Gastrocnemius medialis (tissue), 4 donors: ENCODE measurements around the gene ELF3. TPM values are rescaled to one million over a fixed set of nuclear protein-coding genes. Genes with fewer than 3 reads are reported as not detected.
"Not testable (repeated sequence)": the region's sequence is repeated elsewhere in the genome, so short reads cannot be mapped to it uniquely, and the experiment has no call there.

ENCODE experiments used
- ATAC-seq, 2 donors: fragments of 150-250 bp; one replicate each; pipeline ENCODE4 v1.9.1; 2016
- DNase-seq, 2 donors: peaks; one replicate each; pipeline ENCODE4 v3.0.0-alpha.2; 2019
- H3K27ac ChIP-seq, 4 donors: fragments of 200-600 bp; sonication (generic); 1 replicate in 1 of 4; 2 replicates in 3 of 4; pipeline ENCODE4 v1.5.1; 2016 to 2018; ENCODE audit warnings: mild to moderate bottlenecking in 2 of 4, moderate library complexity in 1 of 4
- H3K27me3 ChIP-seq, 3 donors: fragments of 200-600 bp; sonication (generic) in 2 of 3; 1 replicate in 1 of 3; 2 replicates in 2 of 3; pipeline versions ENCODE4 v1.5.1 to v1.6.0; 2016 to 2019; ENCODE audit warnings: mild to moderate bottlenecking in 1 of 3, moderate library complexity in 1 of 3
- H3K36me3 ChIP-seq, 2 donors: fragments of 200-600 bp; sonication (generic) in 1 of 2; one replicate each; pipeline ENCODE4 v1.5.1; 2017 to 2018
- H3K4me1 ChIP-seq, 2 donors: fragments of 200-600 bp; sonication (generic) in 1 of 2; one replicate each; pipeline ENCODE4 v1.5.1; 2016 to 2017; ENCODE audit warnings: mild to moderate bottlenecking in 2 of 2
- H3K4me3 ChIP-seq, 4 donors: fragments of 200-600 bp; sonication (generic) in 3 of 4; 1 replicate in 1 of 4; 2 replicates in 3 of 4; pipeline ENCODE4 v1.5.1; 2016 to 2019; ENCODE audit warnings: mild to moderate bottlenecking in 2 of 4
- H3K9me3 ChIP-seq, 3 donors: fragments of 200-600 bp; sonication (generic) in 2 of 3; 1 replicate in 1 of 3; 2 replicates in 2 of 3; pipeline ENCODE4 v1.5.1; 2016 to 2019
- POLR2A ChIP-seq, 2 donors: fragments of 450-650 bp; IDR thresholded peaks; one replicate each; pipeline ENCODE4 v1.6.1; 2017; ENCODE audit warnings: antibody characterized with exemption in 2 of 2, mild to moderate bottlenecking in 2 of 2, moderate library complexity in 2 of 2
- in situ Hi-C, 4 donors: fragments of 200-750 bp; cut with MboI; loops; one replicate each; pipeline versions ENCODE4 v1.15.0 to v1.8.0; 2017; ENCODE audit warnings: low sequenced_read_pairs in 4 of 4
- intact Hi-C: fragments of 100-400 bp; cut with DNase I; formaldehyde crosslinking; loops from one replicate; pipeline ENCODE4 v1.15.1; 2023; ENCODE audit warnings: low total_unique reads
- total RNA-seq, 4 donors: library from RNA; depleted of rRNA; stranded (reverse); fragments of >200 nt; gene quantifications; one replicate each; pipeline versions ENCODE4 v1.1.0 to v1.2.3, GENCODE V29; 2016
- TF ChIP-seq, protein P1 (sequence below), 5 experiments: fragments of 450-650 bp in 3 of 5; fragments of 200-600 bp in 2 of 5; sonication (generic) in 2 of 5; IDR thresholded peaks in 4 of 5; conservative IDR thresholded peaks in 1 of 5; 1 replicate in 4 of 5; 2 replicates in 1 of 5; pipeline ENCODE4 v1.5.1; 2016 to 2019; ENCODE audit warnings: antibody characterized with exemption in 5 of 5, mild to moderate bottlenecking in 3 of 5, moderate library complexity in 3 of 5

Gene ELF3
- total RNA-seq: 1 to 10 TPM in 1 of 4 donors, under 1 TPM in 2, not detected in 1; 0.10 to 3.8 (median 0.73) TPM

GRCh38 chr1:202010180-202011015, at the start of gene ELF3:
Gene ELF3 (plus strand): TSS chr1:202010587. CDS start chr1:202011137, 550 bp downstream.
- intact Hi-C loops: no loop called here
- H3K9me3 ChIP-seq: no peaks in the 10 kb centered on the region
- H3K27ac ChIP-seq: no peak within 1 kb of the TSS
- no peaks in the 10 kb centered on the region for H3K27me3 ChIP-seq
- H3K4me1 ChIP-seq: no peaks in the 10 kb centered on the region
- no peak within 1 kb of the TSS for H3K4me3 ChIP-seq
- TF ChIP-seq, protein P1, sequence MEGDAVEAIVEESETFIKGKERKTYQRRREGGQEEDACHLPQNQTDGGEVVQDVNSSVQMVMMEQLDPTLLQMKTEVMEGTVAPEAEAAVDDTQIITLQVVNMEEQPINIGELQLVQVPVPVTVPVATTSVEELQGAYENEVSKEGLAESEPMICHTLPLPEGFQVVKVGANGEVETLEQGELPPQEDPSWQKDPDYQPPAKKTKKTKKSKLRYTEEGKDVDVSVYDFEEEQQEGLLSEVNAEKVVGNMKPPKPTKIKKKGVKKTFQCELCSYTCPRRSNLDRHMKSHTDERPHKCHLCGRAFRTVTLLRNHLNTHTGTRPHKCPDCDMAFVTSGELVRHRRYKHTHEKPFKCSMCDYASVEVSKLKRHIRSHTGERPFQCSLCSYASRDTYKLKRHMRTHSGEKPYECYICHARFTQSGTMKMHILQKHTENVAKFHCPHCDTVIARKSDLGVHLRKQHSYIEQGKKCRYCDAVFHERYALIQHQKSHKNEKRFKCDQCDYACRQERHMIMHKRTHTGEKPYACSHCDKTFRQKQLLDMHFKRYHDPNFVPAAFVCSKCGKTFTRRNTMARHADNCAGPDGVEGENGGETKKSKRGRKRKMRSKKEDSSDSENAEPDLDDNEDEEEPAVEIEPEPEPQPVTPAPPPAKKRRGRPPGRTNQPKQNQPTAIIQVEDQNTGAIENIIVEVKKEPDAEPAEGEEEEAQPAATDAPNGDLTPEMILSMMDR (IDR thresholded peaks at IDR 0.05 in 4 of 5, conservative IDR thresholded peaks at IDR 0.05 in 1 of 5): no peak
- TF ChIP-seq POLR2A (IDR thresholded peaks at IDR 0.05): no peak
- ATAC-seq: no peak
- H3K36me3 ChIP-seq: peaks cover 0 to 6% of the 10 kb centered on the region in 2 donors
- DNase-seq: no peak
- in situ Hi-C loops: loop anchor here in 3 of 4 donors (5.0 to 10.0 kb wide), 2 partner anchors 104 to 107 kb away; no protein-coding TSS in a partner anchor

DNA sequence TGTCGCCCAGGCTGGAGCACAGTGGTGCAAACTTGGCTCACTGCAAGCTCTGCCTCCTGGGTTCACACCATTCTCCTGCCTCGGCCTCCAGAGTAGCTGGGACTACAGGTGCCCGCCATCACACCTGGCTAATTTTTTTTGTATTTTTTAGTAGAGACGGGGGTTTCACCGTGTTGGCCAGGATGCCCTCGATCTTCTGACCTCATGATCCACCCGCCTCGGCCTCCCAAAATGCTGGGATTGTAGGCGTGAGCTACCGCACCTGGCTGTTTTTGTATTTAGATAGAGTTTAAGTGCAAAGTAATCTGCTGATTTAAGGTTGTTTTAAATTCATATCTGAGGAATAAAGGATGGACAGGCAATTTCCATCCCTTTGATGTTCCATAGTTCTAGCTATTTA, 48.0 kb upstream of the ELF3 start:
- H3K4me3 ChIP-seq, DNase-seq, H3K9me3 ChIP-seq, ATAC-seq, H3K27me3 ChIP-seq, intact Hi-C loops, in situ Hi-C loops, H3K27ac ChIP-seq, H3K4me1 ChIP-seq: not testable (repeated sequence)
- peaks cover 4 to 92% of the 10 kb centered on the region in 2 donors for H3K36me3 ChIP-seq

DNA sequence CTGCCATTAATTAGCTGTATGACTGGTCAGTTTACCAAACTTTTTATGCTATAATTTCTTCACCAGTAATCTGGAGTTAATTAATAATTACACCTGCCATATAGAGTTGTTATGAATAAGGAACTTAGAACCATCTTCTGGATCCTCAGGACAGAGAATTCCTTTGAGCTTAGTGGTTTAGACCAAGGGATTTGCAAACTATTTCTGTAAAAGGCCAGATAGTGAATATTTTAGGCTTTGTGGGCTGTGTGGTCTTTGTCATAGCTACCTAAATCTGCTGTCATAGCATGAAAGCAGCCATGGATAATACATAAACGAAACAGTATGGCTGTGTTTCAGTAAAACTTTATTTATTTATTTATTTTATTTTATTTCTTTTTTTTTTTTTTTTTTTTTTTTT, 46.1 kb upstream of the ELF3 start:
- H3K9me3 ChIP-seq: no peaks in the 10 kb centered on the region
- ATAC-seq: no peak
- no peaks in the 10 kb centered on the region for H3K27me3 ChIP-seq
- in situ Hi-C loops: no loop called here
- no peak overlapping the region for H3K27ac ChIP-seq
- no peak overlapping the region for H3K4me3 ChIP-seq
- TF ChIP-seq, protein P1 (IDR thresholded peaks at IDR 0.05 in 4 of 5, conservative IDR thresholded peaks at IDR 0.05 in 1 of 5): no peak
- no peak for TF ChIP-seq POLR2A (IDR thresholded peaks at IDR 0.05)
- DNase-seq: no peak
- H3K4me1 ChIP-seq: no peaks in the 10 kb centered on the region
- intact Hi-C loops: no loop called here
- peaks cover 4 to 95% of the 10 kb centered on the region in 2 donors for H3K36me3 ChIP-seq

DNA sequence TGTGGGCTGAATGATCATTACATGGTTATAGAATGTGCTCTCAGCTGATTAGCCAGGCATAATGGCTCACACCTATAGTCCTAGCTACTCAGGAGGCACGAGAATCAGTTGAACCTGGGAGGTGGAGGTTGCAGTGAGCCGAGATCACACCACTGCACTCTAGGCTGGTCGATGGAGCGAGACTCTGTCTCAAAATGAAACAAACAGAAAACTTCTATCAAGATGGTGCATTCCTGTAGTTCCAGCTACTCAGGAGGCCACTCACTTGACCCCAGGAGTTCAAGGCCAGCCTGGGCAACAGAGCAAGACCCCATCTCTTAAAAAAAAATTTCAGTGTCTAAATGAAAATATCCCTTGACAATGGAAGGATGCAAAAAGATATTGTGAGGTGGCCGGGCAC, 44.2 kb upstream of the ELF3 start:
- H3K4me1 ChIP-seq: no peaks in the 10 kb centered on the region
- H3K9me3 ChIP-seq: no peaks in the 10 kb centered on the region
- in situ Hi-C loops: no loop called here
- DNase-seq (no peak), ATAC-seq (no peak)
- H3K27ac ChIP-seq: no peak overlapping the region
- no peak for TF ChIP-seq POLR2A (IDR thresholded peaks at IDR 0.05)
- TF ChIP-seq, protein P1 (IDR thresholded peaks at IDR 0.05 in 4 of 5, conservative IDR thresholded peaks at IDR 0.05 in 1 of 5): no peak
- intact Hi-C loops: no loop called here
- H3K4me3 ChIP-seq: no peak overlapping the region
- H3K27me3 ChIP-seq: no peaks in the 10 kb centered on the region
- H3K36me3 ChIP-seq: peaks cover 4 to 91% of the 10 kb centered on the region in 2 donors

DNA sequence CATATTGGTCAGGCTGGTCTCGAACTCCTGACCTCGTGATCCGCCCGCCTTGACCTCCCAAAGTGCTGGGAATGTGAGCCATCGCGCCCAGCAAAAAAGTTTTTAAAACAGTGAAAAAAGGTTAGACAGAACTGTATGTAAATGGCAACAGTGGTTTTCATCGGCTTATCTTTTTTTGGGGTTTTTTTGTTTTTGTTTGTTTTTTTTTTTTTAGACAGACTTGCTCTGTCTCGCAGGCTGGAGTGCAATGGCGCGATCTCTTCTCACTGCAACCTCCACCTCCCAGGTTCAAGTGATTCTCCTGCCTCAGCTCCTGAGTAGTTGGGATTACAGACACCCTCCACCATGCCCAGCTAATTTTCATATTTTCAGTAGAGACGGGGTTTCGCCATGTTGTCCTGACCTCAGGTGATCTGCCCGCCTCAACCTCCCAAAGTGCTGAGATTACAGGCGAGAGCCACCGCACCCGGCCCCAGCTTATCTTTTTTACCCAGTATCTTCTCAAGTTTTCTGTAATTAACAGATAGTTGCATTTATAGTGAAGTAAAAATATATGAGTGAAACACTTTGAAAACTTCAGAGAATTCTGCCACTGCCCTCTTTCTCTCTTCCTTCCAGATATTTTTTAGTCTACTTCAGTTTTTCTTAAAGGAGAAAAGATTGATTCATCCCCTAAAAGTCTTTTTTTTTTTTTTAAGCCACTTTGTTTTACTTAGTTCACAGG, 42.0 kb upstream of the ELF3 start:
- Histone ChIP-seq H3K9me3 (no peaks in the 10 kb centered on the region), H3K36me3 (peaks cover 0 to 69% of the 10 kb centered on the region in 2 donors), H3K27ac (no peak overlapping the region), H3K27me3 (no peaks in the 10 kb centered on the region), H3K4me3 (no peak overlapping the region), H3K4me1 (peaks cover 7% of the 10 kb centered on the region in 2 donors)
- in situ Hi-C loops: no loop called here
- TF ChIP-seq, protein P1 (IDR thresholded peaks at IDR 0.05 in 4 of 5, conservative IDR thresholded peaks at IDR 0.05 in 1 of 5): no peak
- TF ChIP-seq POLR2A (IDR thresholded peaks at IDR 0.05): no peak
- intact Hi-C loops: no loop called here
- DNase-seq (no peak), ATAC-seq (no peak)
